Stimulated activated effector memory CD8-positive, alpha-beta T cell treated with anti-CD3 and anti-CD28 coated beads, Interleukin-12 subunit alpha, Interleukin-12 subunit beta, amount 100 ng/mL, for 72 hours (primary cell): Measurements from ENCODE around the gene SPATA6L.
A peak's percentile ranks its signal among the peaks of the same experiment; 100 is the strongest.
"Not testable (repeated sequence)": the region's sequence is repeated elsewhere in the genome, so short reads cannot be mapped to it uniquely, and the experiment has no call there.

Experiments used
- ATAC-seq: fragments of 150-1000 bp; cut with Tn5 transposase; 2 replicates; pipeline ENCODE4 v1.10.0; 2021
- DNase-seq, 2 donors: peaks; one replicate each; pipeline ENCODE4 v3.0.0; 2021 to 2022; ENCODE audit warnings: low spot score in 2 of 2
- H3K27ac Mint-ChIP-seq: one replicate; pipeline ENCODE4 v1.8.0; 2022; ENCODE audit warnings: mild to moderate bottlenecking, mixed read lengths
- H3K36me3 Mint-ChIP-seq: one replicate; pipeline ENCODE4 v1.8.0; 2022; ENCODE audit warnings: mild to moderate bottlenecking, mixed read lengths
- H3K4me1 Mint-ChIP-seq: one replicate; pipeline ENCODE4 v1.8.0; 2022; ENCODE audit warnings: mixed read lengths
- H3K4me3 Mint-ChIP-seq: one replicate; pipeline ENCODE4 v1.8.0; 2022; ENCODE audit warnings: mild to moderate bottlenecking, mixed read lengths
- H3K9me3 Mint-ChIP-seq: one replicate; pipeline ENCODE4 v1.8.0; 2022; ENCODE audit warnings: mixed read lengths

Gene SPATA6L

DNA sequence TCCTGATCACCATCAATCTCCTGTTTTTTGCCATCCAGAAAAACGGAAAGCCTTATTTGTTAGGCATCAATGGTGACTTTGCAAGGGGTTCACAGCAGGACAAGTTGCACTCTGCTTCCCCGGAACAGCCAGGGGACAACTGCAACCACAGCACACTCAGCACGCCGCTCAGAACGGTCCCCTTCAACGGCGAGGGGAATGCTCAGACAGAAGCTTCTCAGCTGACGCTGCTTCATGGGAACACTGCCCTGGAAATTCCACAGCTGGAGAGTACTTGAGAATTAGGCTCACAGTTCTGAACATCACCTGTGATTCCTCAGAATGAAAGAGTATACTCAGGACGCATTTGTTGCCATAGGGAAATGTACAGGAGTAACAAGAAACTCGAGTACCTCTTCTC lies 44.3 kb downstream of the SPATA6L start:
- Mint-ChIP-seq H3K36me3 (no peaks in the 10 kb centered on the region), H3K4me3 (no peak overlapping the region), H3K4me1 (peaks cover 20% of the 10 kb centered on the region), H3K9me3 (no peaks in the 10 kb centered on the region), H3K27ac (no peak overlapping the region)
- ATAC-seq (no peak), DNase-seq (no peak)

DNA sequence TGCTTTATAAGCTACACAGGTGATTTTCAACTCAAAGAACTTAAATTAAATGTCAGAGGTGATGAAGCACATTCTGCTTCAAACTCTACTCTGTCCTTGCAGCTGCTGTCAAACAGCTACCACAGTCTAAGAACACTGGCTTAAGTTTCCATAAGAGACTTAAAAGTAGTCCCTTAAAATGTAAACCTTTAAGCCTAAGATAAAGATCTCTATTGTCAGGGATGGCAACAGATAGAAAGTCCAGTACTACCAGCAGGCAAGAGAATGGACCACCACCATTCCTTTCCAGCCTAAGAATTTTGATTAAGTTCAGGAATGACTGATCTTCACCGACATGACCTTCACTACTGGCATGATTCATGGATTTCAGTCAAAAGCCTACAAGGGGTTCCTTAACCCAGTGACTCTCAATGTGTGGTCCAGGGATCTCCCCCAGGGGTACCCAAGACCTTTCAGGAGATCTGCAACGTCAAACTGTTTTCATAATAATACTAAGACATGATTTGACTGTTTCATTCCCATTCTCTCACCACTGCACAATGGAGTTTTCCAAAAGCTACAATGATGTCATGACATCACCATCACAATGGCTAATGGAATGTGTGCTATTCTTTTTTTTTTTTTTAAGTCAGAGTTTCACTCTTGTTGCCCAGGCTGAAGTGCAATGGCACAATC lies 45.3 kb downstream of the SPATA6L start:
- H3K4me3 Mint-ChIP-seq, result no peak overlapping the region
- no peaks in the 10 kb centered on the region for H3K36me3 Mint-ChIP-seq
- ATAC-seq (peak; percentile 66), DNase-seq (no peak)
- H3K27ac Mint-ChIP-seq, result no peak overlapping the region
- peaks cover 20% of the 10 kb centered on the region for H3K4me1 Mint-ChIP-seq
- H3K9me3 Mint-ChIP-seq, result no peaks in the 10 kb centered on the region

DNA sequence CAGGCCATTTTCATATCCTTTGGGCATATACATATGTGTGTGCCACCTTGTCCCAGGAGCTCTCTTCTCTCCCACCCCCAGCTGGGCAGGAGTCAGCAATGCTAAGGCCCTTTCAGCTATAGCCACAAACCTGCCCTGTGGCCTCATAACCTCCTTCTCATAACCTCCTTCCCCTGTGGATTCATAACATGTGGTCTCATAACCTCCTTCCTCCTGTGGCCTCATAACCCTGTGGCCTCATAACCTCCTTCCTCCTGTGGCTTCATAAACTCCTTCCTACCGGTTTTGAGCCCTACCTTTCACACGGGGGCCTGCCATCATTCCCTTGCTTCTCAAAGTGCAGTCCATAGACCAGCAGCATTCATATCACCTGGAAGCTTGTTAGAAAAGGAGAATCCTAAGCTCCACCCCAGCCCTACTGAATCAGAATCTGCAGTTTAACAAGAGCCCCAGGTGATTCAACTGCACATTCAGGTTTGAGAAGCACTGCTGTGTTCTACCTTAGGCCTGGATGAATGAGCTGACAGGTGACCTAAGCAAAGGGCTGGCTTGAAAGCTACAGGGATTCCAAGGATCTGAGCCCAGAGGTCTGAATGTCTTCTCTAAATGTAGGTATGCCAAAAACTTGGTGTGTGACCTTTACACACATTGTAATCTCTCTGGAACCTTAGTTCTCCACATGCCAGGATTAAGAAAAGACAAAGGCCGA lies 46.1 kb downstream of the SPATA6L start:
- Mint-ChIP-seq H3K4me3 (no peak overlapping the region), H3K4me1 (peaks cover 24% of the 10 kb centered on the region), H3K27ac (peak overlapping the region; percentile 43), H3K9me3 (no peaks in the 10 kb centered on the region), H3K36me3 (no peaks in the 10 kb centered on the region)
- peak in 1 of 2 donors; percentile 58 for DNase-seq
- ATAC-seq, result peak; percentile 90

DNA sequence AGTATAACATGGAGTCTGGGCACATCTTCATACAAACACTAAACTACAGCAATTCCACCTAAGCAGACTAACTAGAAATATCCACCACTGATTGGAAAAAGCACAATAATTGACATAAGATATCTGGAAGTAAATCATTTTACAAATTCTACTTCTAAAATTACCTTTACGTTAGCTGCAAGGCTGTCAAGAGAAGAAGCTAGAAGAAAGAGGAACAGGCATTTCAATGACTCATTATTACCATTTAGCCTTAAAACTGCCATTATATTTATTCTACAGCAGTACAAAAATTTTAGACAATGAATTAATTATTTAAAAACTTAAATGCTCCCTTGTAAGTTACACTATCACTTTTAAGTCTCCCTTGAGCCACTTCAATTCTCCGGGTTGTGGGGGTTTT lies 47.6 kb downstream of the SPATA6L start:
- Mint-ChIP-seq H3K27ac (no peak overlapping the region), H3K4me3 (no peak overlapping the region), H3K9me3 (no peaks in the 10 kb centered on the region), H3K4me1 (peaks cover 25% of the 10 kb centered on the region), H3K36me3 (no peaks in the 10 kb centered on the region)
- ATAC-seq (no peak), DNase-seq (no peak)

DNA sequence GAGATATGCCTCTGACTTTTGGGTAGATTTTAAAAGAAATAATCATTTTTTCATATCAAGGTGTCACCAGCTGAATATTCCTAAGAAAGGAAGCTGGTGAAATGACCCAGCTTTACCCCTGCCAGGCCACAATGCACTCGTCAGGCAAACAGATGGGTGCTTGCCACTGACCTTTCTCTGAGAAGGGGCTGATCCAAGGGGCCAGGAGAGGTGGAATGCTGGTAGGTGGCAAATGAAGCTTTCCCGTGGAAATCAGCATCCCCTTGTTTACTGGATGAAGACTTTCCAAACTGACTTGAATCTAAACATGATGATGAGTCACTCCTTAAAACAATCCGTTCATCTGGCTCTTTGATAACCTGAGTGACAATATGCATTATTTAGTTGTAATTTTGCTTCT lies 48.5 kb downstream of the SPATA6L start:
- ATAC-seq, result no peak
- Mint-ChIP-seq H3K9me3 (no peaks in the 10 kb centered on the region), H3K4me3 (no peak overlapping the region), H3K27ac (no peak overlapping the region), H3K36me3 (no peaks in the 10 kb centered on the region), H3K4me1 (peaks cover 25% of the 10 kb centered on the region)
- no peak for DNase-seq

DNA sequence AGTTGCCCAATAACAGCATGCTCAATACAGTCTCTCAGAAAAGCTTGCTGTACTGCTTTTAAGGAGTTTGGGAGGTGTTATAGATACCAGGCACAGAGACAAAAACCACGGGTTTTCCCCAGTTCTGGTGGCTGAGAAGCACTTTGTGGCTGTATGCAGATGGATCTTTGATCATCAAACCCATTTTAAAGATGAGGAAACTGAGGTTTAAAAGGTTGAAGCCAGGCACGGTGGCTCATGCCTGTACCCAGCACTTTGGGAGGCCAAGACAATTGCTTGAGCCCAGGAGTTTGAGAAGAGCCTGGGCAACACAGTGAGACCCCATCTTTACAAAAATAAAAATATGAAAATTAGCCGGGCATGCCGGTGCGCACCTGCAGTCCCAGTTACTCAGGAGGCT lies 50.5 kb downstream of the SPATA6L start:
- no peaks in the 10 kb centered on the region for H3K9me3 Mint-ChIP-seq
- H3K4me1 Mint-ChIP-seq, result peaks cover 20% of the 10 kb centered on the region
- ATAC-seq, result no peak
- H3K27ac Mint-ChIP-seq, result no peak overlapping the region
- H3K4me3 Mint-ChIP-seq, result no peak overlapping the region
- DNase-seq, result no peak
- no peaks in the 10 kb centered on the region for H3K36me3 Mint-ChIP-seq

DNA sequence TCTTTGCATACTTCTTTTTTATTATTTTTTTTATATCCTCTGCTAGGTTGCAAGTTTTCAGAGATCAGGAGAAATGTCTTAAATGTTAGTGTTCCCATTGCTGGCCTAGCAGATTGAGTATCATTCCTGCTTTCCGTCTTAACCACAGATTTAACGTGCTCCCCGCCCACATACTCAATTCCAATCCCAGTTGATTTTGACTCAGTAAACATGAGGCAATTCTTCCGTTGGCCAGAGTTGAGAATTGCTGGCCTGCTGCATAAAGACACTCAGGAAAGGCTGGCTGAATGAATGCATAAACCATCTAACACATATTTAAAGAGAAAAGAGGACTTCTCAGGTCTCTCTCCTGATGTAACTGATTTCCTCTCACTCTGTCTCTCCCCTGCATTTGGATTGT lies 51.0 kb downstream of the SPATA6L start:
- H3K4me3 Mint-ChIP-seq, result no peak overlapping the region
- H3K36me3 Mint-ChIP-seq, result no peaks in the 10 kb centered on the region

DNA sequence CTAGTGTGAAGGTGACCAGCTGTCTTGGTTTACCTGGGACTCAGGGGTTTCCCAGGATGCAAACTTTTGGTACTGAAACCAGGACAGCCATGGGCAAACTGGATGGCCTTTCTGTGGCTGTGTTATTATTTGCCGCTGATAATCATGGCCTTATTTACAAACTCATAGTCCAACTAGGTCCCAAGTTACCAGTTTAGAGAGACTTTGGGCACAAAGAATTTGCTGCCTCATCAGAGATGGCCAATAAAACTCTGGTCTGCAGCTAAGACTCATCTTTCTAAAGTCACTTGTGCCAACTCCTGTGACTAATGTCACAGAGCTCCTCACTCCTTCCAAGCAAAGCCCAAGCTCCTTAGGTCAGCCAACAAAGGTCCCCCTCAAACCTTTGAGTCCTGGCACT lies 51.7 kb downstream of the SPATA6L start:
- ATAC-seq (no peak), DNase-seq (no peak)
- Mint-ChIP-seq H3K27ac (no peak overlapping the region), H3K9me3 (no peaks in the 10 kb centered on the region), H3K4me1 (peaks cover 8% of the 10 kb centered on the region), H3K4me3 (no peak overlapping the region), H3K36me3 (no peaks in the 10 kb centered on the region)

More for the DNA sequence above, 51.0 kb downstream of the SPATA6L start:
- ATAC-seq (no peak), DNase-seq (no peak)
- no peaks in the 10 kb centered on the region for H3K9me3 Mint-ChIP-seq
- H3K4me1 Mint-ChIP-seq, result peaks cover 15% of the 10 kb centered on the region
- H3K27ac Mint-ChIP-seq, result no peak overlapping the region

DNA sequence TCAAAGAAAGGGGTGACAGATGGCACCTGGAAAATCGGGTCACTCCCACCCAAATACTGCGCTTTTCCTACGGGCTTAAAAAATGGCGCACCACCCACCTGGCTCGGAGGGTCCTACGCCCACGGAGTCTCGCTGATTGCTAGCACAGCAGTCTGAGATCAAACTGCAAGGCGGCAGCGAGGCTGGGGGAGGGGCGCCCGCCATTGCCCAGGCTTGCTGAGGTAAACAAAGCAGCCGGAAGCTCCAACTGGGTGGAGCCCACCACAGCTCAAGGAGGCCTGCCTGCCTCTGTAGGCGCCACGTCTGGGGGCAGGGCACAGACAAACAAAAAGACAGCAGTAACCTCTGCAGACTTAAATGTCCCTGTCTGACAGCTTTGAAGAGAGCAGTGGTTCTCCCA lies 60.2 kb downstream of the SPATA6L start:
- not testable (repeated sequence) for ATAC-seq, H3K36me3 Mint-ChIP-seq, DNase-seq, H3K27ac Mint-ChIP-seq, H3K9me3 Mint-ChIP-seq, H3K4me3 Mint-ChIP-seq
- peaks cover 11% of the 10 kb centered on the region for H3K4me1 Mint-ChIP-seq

DNA sequence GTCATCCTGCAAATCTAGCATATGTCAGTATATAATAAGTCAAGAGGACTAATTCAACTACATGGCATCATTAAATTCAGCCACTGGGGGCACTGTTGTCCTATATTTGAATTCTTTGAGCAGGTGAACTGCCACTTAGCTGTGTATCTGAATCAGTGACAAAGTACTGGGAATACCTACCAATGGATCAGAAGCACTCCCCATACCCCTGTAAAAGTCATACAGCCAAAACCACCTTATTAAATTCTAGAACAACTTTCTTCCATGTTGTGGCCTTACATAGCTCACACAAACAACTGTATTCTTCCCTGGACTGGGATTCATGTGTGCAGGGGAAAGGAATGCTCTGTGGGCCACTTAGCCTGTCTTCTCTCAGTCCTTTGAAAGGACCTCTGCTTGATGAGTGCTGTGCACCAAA lies 61.6 kb downstream of the SPATA6L start:
- peak; percentile 86 for ATAC-seq
- H3K4me1 Mint-ChIP-seq, result peaks cover 24% of the 10 kb centered on the region
- no peaks in the 10 kb centered on the region for H3K36me3 Mint-ChIP-seq
- no peaks in the 10 kb centered on the region for H3K9me3 Mint-ChIP-seq
- peak; percentile 62 to 87 for DNase-seq
- no peak overlapping the region for H3K27ac Mint-ChIP-seq
- H3K4me3 Mint-ChIP-seq, result no peak overlapping the region

DNA sequence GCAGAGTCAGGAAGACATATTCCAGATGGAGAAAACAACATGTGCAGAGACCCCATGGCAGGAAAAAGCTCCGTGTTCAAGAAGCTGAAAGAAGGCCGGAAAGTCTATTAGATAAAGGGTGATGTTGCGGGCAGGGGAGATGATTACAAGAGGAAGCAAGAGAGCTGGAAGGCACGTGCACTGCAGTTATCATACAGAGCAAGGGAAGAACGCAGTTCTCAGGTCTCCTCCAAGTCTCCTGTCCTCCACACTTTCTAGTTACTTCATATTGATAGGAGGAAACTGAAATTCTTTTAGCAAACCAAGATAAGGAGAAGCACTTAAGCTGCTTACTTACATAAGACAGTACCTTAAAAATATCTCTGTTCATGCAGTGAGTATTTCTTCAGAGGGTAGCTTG lies 62.5 kb downstream of the SPATA6L start:
- Mint-ChIP-seq H3K4me3 (no peak overlapping the region), H3K27ac (no peak overlapping the region), H3K4me1 (peaks cover 24% of the 10 kb centered on the region), H3K36me3 (no peaks in the 10 kb centered on the region), H3K9me3 (no peaks in the 10 kb centered on the region)
- DNase-seq (no peak), ATAC-seq (no peak)

DNA sequence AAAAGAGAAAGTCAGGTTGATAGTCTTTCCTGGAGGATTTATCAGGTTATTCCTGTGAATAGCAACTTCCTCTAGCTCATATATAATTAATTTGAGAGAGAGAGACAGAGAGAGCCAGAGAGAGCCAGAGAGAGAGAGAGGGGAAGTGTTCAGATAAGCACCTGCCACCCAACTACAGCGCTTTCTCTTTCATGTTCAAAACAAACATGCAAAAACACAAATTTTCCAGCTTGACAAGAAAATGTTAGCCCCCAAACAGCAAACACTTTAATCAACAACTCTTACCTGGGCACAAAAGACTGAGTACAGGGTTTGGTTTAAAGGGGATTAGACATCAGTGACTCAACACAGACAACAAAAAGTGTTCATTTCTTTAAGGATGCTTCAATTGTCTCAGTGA lies 65.9 kb downstream of the SPATA6L start:
- DNase-seq, result no peak
- Mint-ChIP-seq H3K9me3 (no peaks in the 10 kb centered on the region), H3K36me3 (no peaks in the 10 kb centered on the region), H3K27ac (peak overlapping the region; percentile 51), H3K4me3 (no peak overlapping the region), H3K4me1 (peaks cover 40% of the 10 kb centered on the region)
- ATAC-seq, result no peak

DNA sequence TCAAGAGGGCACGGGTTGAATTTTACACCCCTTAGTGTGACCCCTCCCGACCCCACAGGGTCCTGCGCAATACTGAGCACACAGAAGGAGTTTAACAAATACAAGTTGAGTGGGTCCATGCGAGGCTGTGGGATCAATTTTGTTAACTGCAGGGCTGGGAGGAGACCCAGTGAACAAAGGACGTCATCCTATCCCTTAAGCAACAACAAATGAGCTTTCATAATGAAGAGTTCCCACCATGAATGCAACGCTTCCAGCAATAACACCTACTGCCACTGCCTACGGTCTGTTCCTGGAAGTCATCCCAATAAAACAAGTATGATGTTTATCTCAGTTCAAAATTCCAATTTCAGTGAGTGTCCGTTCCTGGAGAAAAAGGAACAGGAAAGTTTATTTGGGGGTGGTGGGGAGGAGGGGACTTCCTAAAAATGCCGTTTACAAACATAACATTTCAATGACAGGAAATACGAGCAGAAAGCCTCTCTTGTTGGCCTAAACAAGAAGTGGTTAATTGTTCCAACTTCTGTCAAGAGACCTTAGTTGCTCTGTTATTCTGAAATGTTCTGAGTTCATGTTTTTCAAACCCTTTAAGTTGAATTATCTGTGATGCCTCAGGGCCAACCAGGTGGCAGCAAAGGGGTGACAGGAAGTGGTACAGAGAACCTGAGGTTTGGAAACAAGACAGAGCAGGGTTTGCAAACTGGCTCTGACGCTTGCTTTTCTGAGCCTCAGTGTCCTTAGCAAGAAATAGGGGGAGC lies 69.9 kb downstream of the SPATA6L start:
- H3K9me3 Mint-ChIP-seq, result no peaks in the 10 kb centered on the region
- H3K27ac Mint-ChIP-seq, result peak overlapping the region; percentile 66
- peaks cover 39% of the 10 kb centered on the region for H3K4me1 Mint-ChIP-seq
- H3K36me3 Mint-ChIP-seq, result no peaks in the 10 kb centered on the region
- peak; percentile 82 for ATAC-seq
- no peak for DNase-seq
- peak overlapping the region; percentile 14 for H3K4me3 Mint-ChIP-seq

DNA sequence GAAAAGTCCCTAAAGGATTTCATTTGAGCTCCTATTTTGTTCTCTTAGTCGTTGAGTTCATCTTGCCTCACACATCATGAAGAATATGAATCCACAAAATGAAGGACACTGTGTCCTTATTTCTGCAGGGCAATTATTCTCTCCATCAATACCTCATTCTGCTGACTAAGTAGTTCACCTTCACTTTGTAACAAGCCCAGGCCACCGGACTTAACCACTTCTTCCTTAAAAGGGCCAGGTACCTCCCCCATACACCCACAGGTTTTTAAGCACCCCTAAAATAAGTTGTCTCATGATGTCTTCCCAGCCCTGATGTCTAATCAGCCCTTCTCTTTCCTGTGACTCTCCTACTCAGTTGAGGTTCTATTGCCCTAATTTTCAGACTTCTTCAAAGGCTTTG lies 71.3 kb downstream of the SPATA6L start:
- Mint-ChIP-seq H3K9me3 (no peaks in the 10 kb centered on the region), H3K36me3 (no peaks in the 10 kb centered on the region), H3K27ac (no peak overlapping the region), H3K4me1 (peaks cover 25% of the 10 kb centered on the region), H3K4me3 (no peak overlapping the region)
- DNase-seq (no peak), ATAC-seq (peak; percentile 31)

DNA sequence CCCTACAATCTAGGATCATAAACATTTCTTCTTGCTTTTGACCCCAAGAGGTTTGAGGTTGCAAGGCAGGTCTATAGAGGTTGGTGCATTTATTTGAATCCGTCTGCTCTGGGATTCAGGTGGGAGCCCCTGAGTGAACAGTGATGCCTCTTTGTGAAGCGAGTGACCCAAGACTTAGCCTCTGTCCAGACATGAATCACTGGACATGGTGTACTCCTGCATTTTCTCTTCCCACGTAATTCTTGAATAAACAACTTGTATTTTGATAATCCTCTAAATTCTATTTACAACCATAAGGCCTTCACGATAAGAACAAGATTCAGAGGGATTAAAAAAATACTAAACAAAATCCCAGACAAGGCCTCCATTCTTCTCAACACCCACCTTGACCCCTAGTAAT lies 71.7 kb downstream of the SPATA6L start:
- Mint-ChIP-seq H3K27ac (no peak overlapping the region), H3K4me3 (no peak overlapping the region), H3K9me3 (no peaks in the 10 kb centered on the region), H3K4me1 (peaks cover 22% of the 10 kb centered on the region), H3K36me3 (no peaks in the 10 kb centered on the region)
- DNase-seq (no peak), ATAC-seq (no peak)

DNA sequence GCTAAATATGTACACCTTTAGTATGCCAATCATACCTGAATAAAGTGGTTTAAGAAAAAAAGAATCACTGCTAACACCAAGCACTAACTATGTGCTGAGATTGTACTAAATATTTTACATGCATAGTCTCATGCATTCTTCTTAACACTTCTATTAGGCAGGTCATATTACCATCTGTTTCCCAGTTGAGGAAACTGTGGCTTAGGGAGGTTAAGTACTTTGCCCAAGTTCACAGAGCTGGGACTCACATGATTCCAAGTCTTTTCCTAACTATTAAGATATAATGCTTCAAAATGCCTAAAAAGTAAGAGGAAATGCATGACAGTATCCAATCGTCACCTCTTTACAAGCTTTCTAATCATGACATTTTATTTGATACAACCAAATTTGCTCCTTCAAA lies 73.4 kb downstream of the SPATA6L start:
- no peaks in the 10 kb centered on the region for H3K36me3 Mint-ChIP-seq
- peaks cover 22% of the 10 kb centered on the region for H3K4me1 Mint-ChIP-seq
- DNase-seq (no peak), ATAC-seq (no peak)
- H3K9me3 Mint-ChIP-seq, result no peaks in the 10 kb centered on the region
- H3K27ac Mint-ChIP-seq, result no peak overlapping the region
- H3K4me3 Mint-ChIP-seq, result no peak overlapping the region
